ENCODE data around the gene DR1.

The DR1 gene

GRCh38 chr1:93408203-93408602 is 62.5 kb downstream of the DR1 start:
- peak overlapping the region; percentile 10 for H3K4me3 ChIP-seq (ENCODE audit: low read depth, low read length)
- no peaks in the 10 kb centered on the region for H3K27me3 ChIP-seq (ENCODE audit: control insufficient read depth, insufficient read depth, low read length)
- H3K36me3 ChIP-seq (ENCODE audit: control insufficient read depth, insufficient read depth, low read length) = peaks cover 4% of the 10 kb centered on the region
- no peak overlapping the region for H3K9ac ChIP-seq (ENCODE audit: low read depth, low read length)
- H3K4me1 ChIP-seq (ENCODE audit: control insufficient read depth, insufficient read depth, low read length) = peaks cover 10% of the 10 kb centered on the region
- H3K9me3 ChIP-seq (ENCODE audit: control insufficient read depth, insufficient read depth, low read length) = peaks cover 17% of the 10 kb centered on the region

- peaks cover 17% of the 10 kb centered on the region for H3K9me3 ChIP-seq (ENCODE audit: control insufficient read depth, insufficient read depth, low read length)
- H3K36me3 ChIP-seq (ENCODE audit: control insufficient read depth, insufficient read depth, low read length) = peaks cover 4% of the 10 kb centered on the region
- H3K4me1 ChIP-seq (ENCODE audit: control insufficient read depth, insufficient read depth, low read length) = peaks cover 10% of the 10 kb centered on the region
- no peak overlapping the region for H3K9ac ChIP-seq (ENCODE audit: low read depth, low read length)
- no peaks in the 10 kb centered on the region for H3K27me3 ChIP-seq (ENCODE audit: control insufficient read depth, insufficient read depth, low read length)
- no peak overlapping the region for H3K4me3 ChIP-seq (ENCODE audit: low read depth, low read length)
These were observed 65.3 kb downstream of the DR1 start for GRCh38 chr1:93411000-93411399.

GRCh38 chr1:93414749-93415148 is 69.0 kb downstream of the DR1 start:
- H3K9ac ChIP-seq (ENCODE audit: low read depth, low read length) = no peak overlapping the region
- peaks cover 1% of the 10 kb centered on the region for H3K9me3 ChIP-seq (ENCODE audit: control insufficient read depth, insufficient read depth, low read length)
- no peaks in the 10 kb centered on the region for H3K27me3 ChIP-seq (ENCODE audit: control insufficient read depth, insufficient read depth, low read length)
- no peak overlapping the region for H3K4me3 ChIP-seq (ENCODE audit: low read depth, low read length)
- peaks cover 10% of the 10 kb centered on the region for H3K4me1 ChIP-seq (ENCODE audit: control insufficient read depth, insufficient read depth, low read length)
- no peaks in the 10 kb centered on the region for H3K36me3 ChIP-seq (ENCODE audit: control insufficient read depth, insufficient read depth, low read length)

- H3K9me3 ChIP-seq (ENCODE audit: control insufficient read depth, insufficient read depth, low read length) = no peaks in the 10 kb centered on the region
- peaks cover 10% of the 10 kb centered on the region for H3K4me1 ChIP-seq (ENCODE audit: control insufficient read depth, insufficient read depth, low read length)
- no peaks in the 10 kb centered on the region for H3K27me3 ChIP-seq (ENCODE audit: control insufficient read depth, insufficient read depth, low read length)
- no peak overlapping the region for H3K4me3 ChIP-seq (ENCODE audit: low read depth, low read length)
- no peak overlapping the region for H3K9ac ChIP-seq (ENCODE audit: low read depth, low read length)
- H3K36me3 ChIP-seq (ENCODE audit: control insufficient read depth, insufficient read depth, low read length) = no peaks in the 10 kb centered on the region
These were observed 69.6 kb downstream of the DR1 start for GRCh38 chr1:93415296-93415695.

GRCh38 chr1:93416183-93416582 is 70.5 kb downstream of the DR1 start:
- H3K9ac ChIP-seq (ENCODE audit: low read depth, low read length) = no peak overlapping the region
- H3K27me3 ChIP-seq (ENCODE audit: control insufficient read depth, insufficient read depth, low read length) = no peaks in the 10 kb centered on the region
- no peaks in the 10 kb centered on the region for H3K36me3 ChIP-seq (ENCODE audit: control insufficient read depth, insufficient read depth, low read length)
- no peaks in the 10 kb centered on the region for H3K9me3 ChIP-seq (ENCODE audit: control insufficient read depth, insufficient read depth, low read length)
- no peak overlapping the region for H3K4me3 ChIP-seq (ENCODE audit: low read depth, low read length)
- H3K4me1 ChIP-seq (ENCODE audit: control insufficient read depth, insufficient read depth, low read length) = peaks cover 10% of the 10 kb centered on the region
